ENCODE data around the gene KDM2A. TPM values are rescaled to one million over a fixed set of nuclear protein-coding genes. Genes with fewer than 3 reads are reported as not detected.
A peak's percentile ranks its signal among the peaks of the same experiment; 100 is the strongest.

KDM2A gene
- total RNA-seq, 4 donors from 2014 or later, result 65.3 to 137 (median 81.2) TPM

DNA sequence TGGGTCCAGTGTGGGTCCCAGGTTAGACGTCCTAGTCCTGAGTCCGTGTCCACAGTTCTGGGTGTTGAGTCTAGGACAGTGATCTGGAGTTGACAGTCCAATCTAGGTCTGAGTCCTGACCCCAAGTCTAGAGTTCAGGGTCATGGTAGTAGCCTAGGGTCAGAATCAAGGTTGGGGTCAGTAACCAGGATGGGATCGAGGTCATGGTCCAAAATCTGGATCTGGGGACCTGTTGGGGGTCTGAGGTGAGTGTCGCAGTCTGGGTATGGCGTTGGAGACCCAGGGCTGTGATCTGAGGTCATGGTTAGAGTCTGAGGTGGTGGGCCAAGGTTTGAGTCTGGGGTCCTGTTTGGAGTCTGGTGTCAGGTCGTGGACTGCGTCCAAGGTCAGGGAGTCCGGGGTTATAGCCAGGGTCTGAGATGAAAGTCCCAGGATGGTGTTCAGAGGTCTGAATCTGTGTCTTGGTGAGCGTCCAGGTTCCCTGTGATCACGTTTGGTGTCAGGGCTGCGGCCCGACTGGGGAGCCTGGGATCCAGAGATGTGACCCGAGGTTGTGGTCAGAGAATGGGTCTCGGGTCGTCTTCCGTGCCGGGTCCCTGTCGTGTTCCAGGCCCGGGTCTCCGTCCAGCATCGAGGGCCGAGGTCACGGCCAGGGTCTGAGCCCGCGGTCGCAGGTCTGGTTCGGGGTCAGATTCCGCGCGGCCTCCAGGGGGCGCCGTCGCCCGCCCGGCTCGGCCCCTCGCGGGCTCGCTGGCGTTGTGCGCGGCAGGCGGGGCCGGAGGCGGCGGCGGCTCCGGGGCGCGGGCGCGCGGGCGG is 146.8 kb downstream of the KDM2A start:
- H3K27me3 ChIP-seq, result no peaks in the 10 kb centered on the region
- DNase-seq, result peak; percentile 85
- H3K4me3 ChIP-seq, result no peak overlapping the region
- intact Hi-C loops (cut with DNase I; ENCODE audit: low total_unique reads) (loop anchor here (2.0 kb wide), 1 partner anchor 51 kb away; no protein-coding TSS in a partner anchor), in situ Hi-C loops (cut with MboI; ENCODE audit: low pct_ligation_motif_present in 1 of 4, low pct_unique_long_range_greater_than_20kb in 1 of 4, low sequenced_read_pairs in 3 of 4) (loop anchor here in 2 of 4 donors (5.0 to 25.0 kb wide), 2 partner anchors 51 to 121 kb away; partner anchors contain the start of gene RAD9A (in 1 of the 2))
- no peaks in the 10 kb centered on the region for H3K9me3 ChIP-seq
- TF ChIP-seq, protein P1, sequence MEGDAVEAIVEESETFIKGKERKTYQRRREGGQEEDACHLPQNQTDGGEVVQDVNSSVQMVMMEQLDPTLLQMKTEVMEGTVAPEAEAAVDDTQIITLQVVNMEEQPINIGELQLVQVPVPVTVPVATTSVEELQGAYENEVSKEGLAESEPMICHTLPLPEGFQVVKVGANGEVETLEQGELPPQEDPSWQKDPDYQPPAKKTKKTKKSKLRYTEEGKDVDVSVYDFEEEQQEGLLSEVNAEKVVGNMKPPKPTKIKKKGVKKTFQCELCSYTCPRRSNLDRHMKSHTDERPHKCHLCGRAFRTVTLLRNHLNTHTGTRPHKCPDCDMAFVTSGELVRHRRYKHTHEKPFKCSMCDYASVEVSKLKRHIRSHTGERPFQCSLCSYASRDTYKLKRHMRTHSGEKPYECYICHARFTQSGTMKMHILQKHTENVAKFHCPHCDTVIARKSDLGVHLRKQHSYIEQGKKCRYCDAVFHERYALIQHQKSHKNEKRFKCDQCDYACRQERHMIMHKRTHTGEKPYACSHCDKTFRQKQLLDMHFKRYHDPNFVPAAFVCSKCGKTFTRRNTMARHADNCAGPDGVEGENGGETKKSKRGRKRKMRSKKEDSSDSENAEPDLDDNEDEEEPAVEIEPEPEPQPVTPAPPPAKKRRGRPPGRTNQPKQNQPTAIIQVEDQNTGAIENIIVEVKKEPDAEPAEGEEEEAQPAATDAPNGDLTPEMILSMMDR (IDR thresholded peaks at IDR 0.05), result peak; percentile 67 to 86 (median 72)
- TF ChIP-seq EP300 (IDR thresholded peaks at IDR 0.05; ENCODE audit: low read depth), result no peak
- 29 to 80% methylated on average over 1 to 18 of the region's 54 CpGs for WGBS, 2 donors (ENCODE audit: low coverage in 1 of 2)
- H3K27ac ChIP-seq, result peak overlapping the region; percentile 68 to 78 (median 74)
- peaks cover 45 to 70% (median 63%) of the 10 kb centered on the region in 4 donors for H3K4me1 ChIP-seq
- H3K36me3 ChIP-seq, result no peaks in the 10 kb centered on the region

DNA sequence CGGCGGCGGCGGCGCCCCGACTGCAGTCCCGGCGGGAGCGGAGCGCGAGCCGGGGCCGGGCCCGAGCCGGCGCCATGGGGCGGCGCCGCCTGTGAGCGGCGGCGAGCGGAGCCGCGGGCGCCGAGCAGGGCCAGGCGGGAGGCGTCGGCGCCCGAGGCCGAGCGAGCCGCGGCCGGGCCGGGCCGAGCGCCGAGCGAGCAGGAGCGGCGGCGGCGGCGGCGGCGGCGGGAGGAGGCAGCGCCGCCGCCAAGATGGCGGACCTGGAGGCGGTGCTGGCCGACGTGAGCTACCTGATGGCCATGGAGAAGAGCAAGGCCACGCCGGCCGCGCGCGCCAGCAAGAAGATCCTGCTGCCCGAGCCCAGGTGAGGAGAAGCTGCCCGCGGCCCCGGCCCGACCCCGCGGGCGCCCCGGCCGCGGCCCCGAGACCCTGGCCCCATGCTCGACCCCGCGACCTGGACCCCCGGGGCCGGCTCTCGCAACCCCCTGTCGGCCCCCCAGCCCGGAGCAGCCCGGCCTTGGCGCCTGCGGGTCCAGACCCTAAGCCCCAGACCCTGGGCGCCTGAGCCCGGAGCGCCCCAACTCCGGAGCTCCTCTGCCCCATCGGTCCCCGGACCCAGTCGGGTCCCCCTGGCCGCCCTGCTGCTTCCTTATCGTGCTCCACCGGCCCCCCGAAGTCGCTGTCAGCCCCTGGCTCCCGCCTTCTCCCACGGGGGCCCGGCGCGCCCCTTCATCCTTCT is 147.6 kb downstream of the KDM2A start, which contains the start of gene GRK2:
GRK2 (plus strand) TSS at position 25 of the 739 bp plus-strand sequence; CDS start at position 252, 227 bp downstream.
- 0% methylated on average over 42 of the region's 103 CpGs; no CpG with 5 or more reads in 1 of the 2 donors for WGBS, 2 donors (ENCODE audit: low coverage in 1 of 2)
- peak within 1 kb of the TSS; percentile 95 to 99 (median 98) for H3K4me3 ChIP-seq
- DNase-seq, result no peak
- H3K4me1 ChIP-seq, result peaks cover 45 to 70% (median 63%) of the 10 kb centered on the region in 4 donors
- H3K36me3 ChIP-seq, result no peaks in the 10 kb centered on the region
- peak within 1 kb of the TSS; percentile 95 to 98 (median 97) for H3K27ac ChIP-seq
- in situ Hi-C loops (cut with MboI; ENCODE audit: low pct_ligation_motif_present in 1 of 4, low pct_unique_long_range_greater_than_20kb in 1 of 4, low sequenced_read_pairs in 3 of 4), result loop anchor here in 2 of 4 donors (5.0 to 25.0 kb wide), 2 partner anchors 51 to 121 kb away; partner anchors contain the start of gene RAD9A (in 1 of the 2)
- H3K9me3 ChIP-seq, result no peaks in the 10 kb centered on the region
- intact Hi-C loops (cut with DNase I; ENCODE audit: low total_unique reads), result loop anchor here (2.0 kb wide), 1 partner anchor 50 kb away; no protein-coding TSS in a partner anchor
- TF ChIP-seq, protein P1 (IDR thresholded peaks at IDR 0.05), result no peak
- TF ChIP-seq EP300 (IDR thresholded peaks at IDR 0.05; ENCODE audit: low read depth), result no peak
- no peak for TF ChIP-seq POLR2A (IDR thresholded peaks at IDR 0.05)
- TF ChIP-seq POLR2AphosphoS5 (IDR thresholded peaks at IDR 0.05), result no peak
- H3K27me3 ChIP-seq, result no peaks in the 10 kb centered on the region

DNA sequence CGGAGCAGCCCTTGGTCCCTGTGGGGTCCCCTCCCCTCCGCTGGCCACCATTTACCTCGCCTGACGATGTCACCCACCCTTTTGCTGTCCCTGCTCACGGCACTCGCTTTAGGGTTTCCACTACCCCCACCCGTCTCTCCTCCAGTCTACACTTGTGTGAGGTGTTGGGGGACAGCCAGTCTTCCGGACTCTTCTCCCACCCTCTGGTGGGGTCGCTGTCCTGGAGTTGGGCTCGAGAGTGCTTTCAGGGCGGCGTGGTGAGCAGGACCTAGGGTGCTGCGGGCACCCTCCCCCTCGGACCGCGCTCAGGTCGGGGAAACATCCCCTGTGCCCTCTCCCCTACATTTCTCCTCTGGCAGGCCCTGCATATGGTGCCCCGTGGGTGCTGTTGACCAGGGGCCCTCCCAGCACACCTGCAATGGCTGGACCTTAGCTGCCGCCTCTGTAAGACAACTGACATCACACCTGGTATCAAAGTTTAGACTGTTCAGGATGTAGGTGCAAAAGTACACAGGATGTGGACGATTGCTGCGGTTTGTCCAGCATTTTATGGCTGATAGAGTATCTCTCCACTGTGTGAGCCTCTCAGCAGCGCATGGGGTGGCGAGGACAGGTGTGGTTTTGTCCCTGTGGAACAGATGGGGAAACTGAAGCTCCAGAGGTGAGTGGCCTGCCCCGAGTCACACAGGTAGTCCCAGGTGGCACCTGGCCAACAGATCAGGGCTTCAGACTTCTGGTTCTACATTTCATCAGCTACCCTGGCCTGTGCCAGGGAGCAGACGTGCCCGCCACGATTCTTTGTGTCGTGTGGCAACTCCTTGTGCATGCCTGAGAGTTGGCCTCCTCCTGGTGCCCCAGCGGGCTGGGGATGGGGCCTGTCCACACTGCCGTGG is 148.4 kb downstream of the KDM2A start:
- peaks cover 42 to 70% (median 64%) of the 10 kb centered on the region in 4 donors for H3K4me1 ChIP-seq
- H3K27ac ChIP-seq, result peak overlapping the region; percentile 95 to 98 (median 97)
- 10% methylated on average over 24 of the region's 30 CpGs; no CpG with 5 or more reads in 1 of the 2 donors for WGBS, 2 donors (ENCODE audit: low coverage in 1 of 2)
- TF ChIP-seq POLR2A (IDR thresholded peaks at IDR 0.05) (peak; percentile 87), EP300 (IDR thresholded peaks at IDR 0.05; ENCODE audit: low read depth) (peak; percentile 21), POLR2AphosphoS5 (IDR thresholded peaks at IDR 0.05) (peak; percentile 91 to 96 (median 93))
- TF ChIP-seq, protein P1 (IDR thresholded peaks at IDR 0.05), result no peak
- in situ Hi-C loops (cut with MboI; ENCODE audit: low pct_ligation_motif_present in 1 of 4, low pct_unique_long_range_greater_than_20kb in 1 of 4, low sequenced_read_pairs in 3 of 4) (loop anchor here in 2 of 4 donors (5.0 to 25.0 kb wide), 2 partner anchors 50 to 120 kb away; partner anchors contain the start of gene RAD9A (in 1 of the 2)), intact Hi-C loops (cut with DNase I; ENCODE audit: low total_unique reads) (loop anchor here (2.0 kb wide), 1 partner anchor 49 kb away; no protein-coding TSS in a partner anchor)
- H3K4me3 ChIP-seq, result peak overlapping the region; percentile 95 to 99 (median 98)
- H3K27me3 ChIP-seq, result no peaks in the 10 kb centered on the region
- DNase-seq, result peak; percentile 87
- no peaks in the 10 kb centered on the region for H3K36me3 ChIP-seq
- no peaks in the 10 kb centered on the region for H3K9me3 ChIP-seq

Data from transverse colon (tissue), 4 donors.